CD8-positive, alpha-beta memory T cell (primary cell): Measurements from ENCODE around the gene ZFHX3. TPM values are rescaled to one million over a fixed set of nuclear protein-coding genes. Genes with fewer than 3 reads are reported as not detected.
"Not testable (repeated sequence)": the region's sequence is repeated elsewhere in the genome, so short reads cannot be mapped to it uniquely, and the experiment has no call there.

ENCODE experiments used
- CTCF ChIA-PET: fragments of 350-600 bp; sonication (Branson Sonifier 250); formaldehyde crosslinking; loops from one replicate; lab custom pipeline; 2021; ENCODE audit warnings: antibody characterized with exemption; lab: Charles Lee
- POLR2A ChIA-PET: fragments of 350-600 bp; sonication (Branson Sonifier 250); formaldehyde crosslinking; loops from one replicate; lab custom pipeline; 2021; ENCODE audit warnings: antibody characterized with exemption; lab: Charles Lee
- DNase-seq, 5 donors: peaks; one replicate each; pipeline versions ENCODE4 v3.0.0 to v3.0.0-alpha.2; 2020 to 2022; ENCODE audit warnings: mixed read lengths in 1 of 5
- H3K27ac ChIP-seq: one replicate; pipeline ENCODE4 v1.7.0; 2013; ENCODE audit warnings: low read depth, mild to moderate bottlenecking, low read length, moderate library complexity
- H3K27me3 ChIP-seq: 2 replicates; pipeline ENCODE4 v1.7.0; 2013; ENCODE audit warnings: low read length, mild to moderate bottlenecking; ENCODE audit not compliant: insufficient read depth, poor library complexity, severe bottlenecking
- H3K36me3 ChIP-seq: 2 replicates; pipeline ENCODE4 v1.7.0; 2013; ENCODE audit warnings: mild to moderate bottlenecking, low read length, moderate library complexity; ENCODE audit not compliant: insufficient read depth
- H3K4me1 ChIP-seq: 2 replicates; pipeline ENCODE4 v1.7.0; 2013; ENCODE audit warnings: mild to moderate bottlenecking, low read length, moderate library complexity; ENCODE audit not compliant: insufficient read depth
- H3K4me3 ChIP-seq: 2 replicates; pipeline ENCODE4 v1.7.0; 2013; ENCODE audit warnings: mild to moderate bottlenecking, low read length
- H3K9me3 ChIP-seq: 2 replicates; pipeline ENCODE4 v1.7.0; 2013; ENCODE audit warnings: mild to moderate bottlenecking, low read length
- H3K27ac Mint-ChIP-seq, 8 donors: one replicate each; pipeline ENCODE4 v1.8.0; 2020 to 2021; ENCODE audit warnings: mixed read lengths in 8 of 8, mild to moderate bottlenecking in 6 of 8, inconsistent platforms in 3 of 8, moderate library complexity in 3 of 8
- H3K27me3 Mint-ChIP-seq, 2 donors: one replicate each; pipeline ENCODE4 v1.8.0; 2020 to 2021; ENCODE audit warnings: mixed read lengths in 2 of 2, mild to moderate bottlenecking in 1 of 2, moderate library complexity in 1 of 2
- H3K36me3 Mint-ChIP-seq, 3 donors: one replicate each; pipeline ENCODE4 v1.8.0; 2020 to 2021; ENCODE audit warnings: mixed read lengths in 3 of 3, inconsistent platforms in 1 of 3, mild to moderate bottlenecking in 1 of 3
- H3K4me1 Mint-ChIP-seq, 3 donors: one replicate each; pipeline ENCODE4 v1.8.0; 2020 to 2021; ENCODE audit warnings: mixed read lengths in 3 of 3, inconsistent platforms in 1 of 3, mild to moderate bottlenecking in 1 of 3
- H3K4me3 Mint-ChIP-seq, 7 donors: one replicate each; pipeline ENCODE4 v1.8.0; 2020 to 2021; ENCODE audit warnings: mixed read lengths in 7 of 7, mild to moderate bottlenecking in 6 of 7, moderate library complexity in 4 of 7, inconsistent platforms in 2 of 7
- H3K9me3 Mint-ChIP-seq, 5 donors: one replicate each; pipeline ENCODE4 v1.8.0; 2020 to 2022; ENCODE audit warnings: mixed read lengths in 5 of 5, mild to moderate bottlenecking in 3 of 5, moderate library complexity in 2 of 5, inconsistent platforms in 1 of 5
- polyA plus RNA-seq: library from polyadenylated mRNA; unstranded; fragments of 300-500 nt; fragmentation: Illumina TruSeq; gene quantifications from one replicate; pipeline ENCODE4 v1.2.3, GENCODE V29; 2021
- total RNA-seq, 2 experiments: library from RNA; stranded (reverse); gene quantifications; one replicate each; pipeline ENCODE4 v1.2.3, GENCODE V29; 2021

Gene ZFHX3
- total and polyA plus RNA-seq, 3 experiments from 2014 or later, result 0.13 to 0.22 (median 0.20) TPM

GRCh38 chr16:73072051-73072450 lies 24.1 kb upstream of the ZFHX3 start:
- H3K4me1 ChIP-seq, POLR2A ChIA-PET, H3K4me1 Mint-ChIP-seq, H3K36me3 ChIP-seq, H3K27ac ChIP-seq, H3K9me3 Mint-ChIP-seq, H3K27ac Mint-ChIP-seq, H3K9me3 ChIP-seq, DNase-seq, H3K36me3 Mint-ChIP-seq, H3K27me3 ChIP-seq, H3K4me3 Mint-ChIP-seq, CTCF ChIA-PET, H3K4me3 ChIP-seq: not testable (repeated sequence)
- H3K27me3 Mint-ChIP-seq, result peaks cover 12 to 20% of the 10 kb centered on the region in 2 donors

- H3K27me3 Mint-ChIP-seq, result peaks cover 12 to 20% of the 10 kb centered on the region in 2 donors
- Histone ChIP-seq H3K4me1 (no peaks in the 10 kb centered on the region), H3K27me3 (no peaks in the 10 kb centered on the region), H3K27ac (no peak overlapping the region), H3K36me3 (no peaks in the 10 kb centered on the region), H3K9me3 (no peaks in the 10 kb centered on the region), H3K4me3 (no peak overlapping the region)
- DNase-seq, result no peak
- H3K27ac Mint-ChIP-seq, result no peak overlapping the region
- H3K9me3 Mint-ChIP-seq, result peaks cover 0 to 2% (median 0%) of the 10 kb centered on the region in 5 donors
- no peaks in the 10 kb centered on the region for H3K36me3 Mint-ChIP-seq
- H3K4me3 Mint-ChIP-seq, result peak overlapping the region in 1 of 7 donors; percentile 22
- peaks cover 0 to 4% (median 0%) of the 10 kb centered on the region in 3 donors for H3K4me1 Mint-ChIP-seq
- POLR2A ChIA-PET, result no interaction called here
- CTCF ChIA-PET, result no interaction called here
These were observed 23.4 kb upstream of the ZFHX3 start for GRCh38 chr16:73071131-73071940.

GRCh38 chr16:73069581-73070262 lies 21.8 kb upstream of the ZFHX3 start:
- no peak overlapping the region for H3K27ac ChIP-seq
- no peaks in the 10 kb centered on the region for H3K4me1 ChIP-seq
- H3K36me3 ChIP-seq, result no peaks in the 10 kb centered on the region
- Mint-ChIP-seq H3K36me3 (no peaks in the 10 kb centered on the region), H3K9me3 (peaks cover 0 to 2% (median 0%) of the 10 kb centered on the region in 5 donors), H3K4me1 (peaks cover 0 to 4% (median 0%) of the 10 kb centered on the region in 3 donors), H3K4me3 (no peak overlapping the region), H3K27me3 (peaks cover 24 to 27% of the 10 kb centered on the region in 2 donors), H3K27ac (no peak overlapping the region)
- DNase-seq, result no peak
- CTCF ChIA-PET, result no interaction called here
- no peak overlapping the region for H3K4me3 ChIP-seq
- H3K27me3 ChIP-seq, result peaks cover 8% of the 10 kb centered on the region
- H3K9me3 ChIP-seq, result no peaks in the 10 kb centered on the region
- POLR2A ChIA-PET, result no interaction called here

- H3K27ac Mint-ChIP-seq, result no peak overlapping the region
- no peak overlapping the region for H3K4me3 Mint-ChIP-seq
- no peaks in the 10 kb centered on the region for H3K9me3 ChIP-seq
- H3K4me3 ChIP-seq, result no peak overlapping the region
- H3K27me3 ChIP-seq, result peaks cover 11% of the 10 kb centered on the region
- no peak for DNase-seq
- peaks cover 0 to 2% (median 0%) of the 10 kb centered on the region in 5 donors for H3K9me3 Mint-ChIP-seq
- no peaks in the 10 kb centered on the region for H3K36me3 Mint-ChIP-seq
- H3K4me1 ChIP-seq, result no peaks in the 10 kb centered on the region
- H3K27ac ChIP-seq, result no peak overlapping the region
- peaks cover 33% of the 10 kb centered on the region in 2 donors for H3K27me3 Mint-ChIP-seq
- ChIA-PET CTCF (no interaction called here), POLR2A (no interaction called here)
- no peaks in the 10 kb centered on the region for H3K36me3 ChIP-seq
- H3K4me1 Mint-ChIP-seq, result peaks cover 0 to 4% (median 0%) of the 10 kb centered on the region in 3 donors
These were observed 20.8 kb upstream of the ZFHX3 start for GRCh38 chr16:73068541-73069401.

GRCh38 chr16:73067671-73068540 lies 20.0 kb upstream of the ZFHX3 start:
- H3K27me3 ChIP-seq, result peaks cover 11% of the 10 kb centered on the region
- H3K4me1 ChIP-seq, result no peaks in the 10 kb centered on the region
- Mint-ChIP-seq H3K27ac (no peak overlapping the region), H3K9me3 (peaks cover 0 to 2% (median 0%) of the 10 kb centered on the region in 5 donors), H3K36me3 (no peaks in the 10 kb centered on the region), H3K4me1 (peaks cover 0 to 4% (median 0%) of the 10 kb centered on the region in 3 donors), H3K27me3 (peaks cover 35 to 39% of the 10 kb centered on the region in 2 donors), H3K4me3 (no peak overlapping the region)
- no peak for DNase-seq
- no peak overlapping the region for H3K27ac ChIP-seq
- no peak overlapping the region for H3K4me3 ChIP-seq
- H3K36me3 ChIP-seq, result no peaks in the 10 kb centered on the region
- CTCF ChIA-PET, result no interaction called here
- POLR2A ChIA-PET, result no interaction called here
- H3K9me3 ChIP-seq, result no peaks in the 10 kb centered on the region

GRCh38 chr16:73066927-73067670 lies 19.2 kb upstream of the ZFHX3 start:
- Mint-ChIP-seq H3K4me3 (no peak overlapping the region), H3K27ac (peak overlapping the region in 1 of 8 donors; percentile 41), H3K4me1 (peaks cover 0 to 4% (median 0%) of the 10 kb centered on the region in 3 donors), H3K9me3 (peaks cover 0 to 2% (median 0%) of the 10 kb centered on the region in 5 donors), H3K27me3 (peaks cover 38 to 45% of the 10 kb centered on the region in 2 donors), H3K36me3 (no peaks in the 10 kb centered on the region)
- Histone ChIP-seq H3K4me3 (no peak overlapping the region), H3K4me1 (no peaks in the 10 kb centered on the region), H3K27ac (no peak overlapping the region), H3K9me3 (no peaks in the 10 kb centered on the region), H3K27me3 (peaks cover 11% of the 10 kb centered on the region), H3K36me3 (no peaks in the 10 kb centered on the region)
- ChIA-PET CTCF (no interaction called here), POLR2A (no interaction called here)
- no peak for DNase-seq
